OCI-LY3 (cell line): ENCODE results near the gene IFNG.

Experiments used
- H2AFZ ChIP-seq: fragments of 200-600, 300-600 bp; shearing (Covaris generic); 2 replicates; pipeline ENCODE4 v1.6.0; 2014; ENCODE audit warnings: antibody characterized with exemption, low read depth, low read length
- H3K27ac ChIP-seq: fragments of 200-600, 300-600 bp; sonication (generic); 2 replicates; pipeline ENCODE4 v1.5.1; 2014; ENCODE audit warnings: mild to moderate bottlenecking, low read length, moderate library complexity, mixed read lengths
- H3K27me3 ChIP-seq: fragments of 200-600, 300-600 bp; sonication (generic); 2 replicates; pipeline ENCODE4 v1.6.1; 2014; ENCODE audit warnings: low read depth, low read length, mixed read lengths
- H3K36me3 ChIP-seq: fragments of 200-600, 300-600 bp; sonication (generic); replicated peaks from 2 replicates; pipeline ENCODE3; 2014; ENCODE audit warnings: low read depth, low read length, mixed read lengths
- H3K4me1 ChIP-seq: fragments of 300-600, 200-600 bp; sonication (generic); 2 replicates; pipeline ENCODE4 v1.6.1; 2014; ENCODE audit warnings: low read length, mixed read lengths
- H3K4me2 ChIP-seq: fragments of 200-600, 300-600 bp; sonication (generic); 2 replicates; pipeline ENCODE4 v1.6.1; 2014; ENCODE audit warnings: low read length, mixed read lengths
- H3K4me3 ChIP-seq: fragments of 300-600, 200-600 bp; sonication (generic); 2 replicates; pipeline ENCODE4 v1.5.1; 2014; ENCODE audit warnings: antibody characterized with exemption, mild to moderate bottlenecking, low read length, moderate library complexity
- H3K79me2 ChIP-seq: fragments of 300-600, 200-600 bp; shearing (Covaris generic); 2 replicates; pipeline ENCODE4 v1.6.1; 2014; ENCODE audit warnings: mild to moderate bottlenecking, low read length, mixed read lengths
- H3K9ac ChIP-seq: fragments of 300-600, 200-600 bp; shearing (Covaris generic); 2 replicates; pipeline ENCODE4 v1.6.0; 2014; ENCODE audit warnings: mild to moderate bottlenecking, low read length, moderate library complexity
- H3K9me3 ChIP-seq: fragments of 200-600, 300-600 bp; shearing (Covaris generic); 2 replicates; pipeline ENCODE4 v1.6.1; 2014; ENCODE audit warnings: low read length, mixed read lengths; ENCODE audit not compliant: insufficient read depth
- H4K20me1 ChIP-seq: fragments of 200-600, 300-600 bp; sonication (generic); 2 replicates; pipeline ENCODE4 v1.6.1; 2016; ENCODE audit warnings: low read length, mixed read lengths; ENCODE audit not compliant: insufficient read depth
- CTCF ChIP-seq: fragments of 200-600, 300-600 bp; sonication (generic); IDR thresholded peaks from 2 replicates; pipeline ENCODE4 v1.5.1; 2014; ENCODE audit warnings: antibody characterized with exemption, low read length, low read depth
- EZH2phosphoT487 ChIP-seq: fragments of 200-600 bp; shearing (Covaris generic); IDR thresholded peaks from 2 replicates; pipeline ENCODE4 v1.6.1; 2018; ENCODE audit warnings: antibody characterized with exemption, mixed run types, low read depth

The IFNG gene

GRCh38 chr12:68148261-68148951 lies 11.1 kb downstream of the IFNG start:
- Histone ChIP-seq H3K79me2 (no peaks in the 10 kb centered on the region), H3K4me2 (no peak overlapping the region), H3K4me3 (no peak overlapping the region), H3K4me1 (no peaks in the 10 kb centered on the region), H3K9me3 (no peaks in the 10 kb centered on the region), H4K20me1 (no peaks in the 10 kb centered on the region), H3K27me3 (no peaks in the 10 kb centered on the region; the same call in none of the 2 replicates), H3K36me3 (no peaks in the 10 kb centered on the region), H3K27ac (no peak overlapping the region), H2AFZ (no peak overlapping the region), H3K9ac (no peak overlapping the region)
- TF ChIP-seq CTCF (no peak), EZH2phosphoT487 (no peak)

- H2AFZ ChIP-seq: no peak overlapping the region
- H3K27me3 ChIP-seq: no peaks in the 10 kb centered on the region
- no peak for TF ChIP-seq CTCF
- no peak for TF ChIP-seq EZH2phosphoT487
- no peak overlapping the region for H3K4me3 ChIP-seq
- no peaks in the 10 kb centered on the region for H3K79me2 ChIP-seq
- H3K27ac ChIP-seq: no peak overlapping the region
- no peaks in the 10 kb centered on the region for H3K9me3 ChIP-seq
- H3K9ac ChIP-seq: no peak overlapping the region
- no peak overlapping the region for H3K4me2 ChIP-seq
- H3K4me1 ChIP-seq: no peaks in the 10 kb centered on the region
- no peaks in the 10 kb centered on the region for H3K36me3 ChIP-seq
- no peaks in the 10 kb centered on the region for H4K20me1 ChIP-seq
Measured at GRCh38 chr12:68140556-68140955, 19.0 kb downstream of the IFNG start.

GRCh38 chr12:68139941-68140340 lies 19.6 kb downstream of the IFNG start:
- Histone ChIP-seq H3K4me2 (no peak overlapping the region), H3K9me3 (no peaks in the 10 kb centered on the region)

GRCh38 chr12:68139001-68139400 lies 20.5 kb downstream of the IFNG start:
- Histone ChIP-seq H3K27ac (no peak overlapping the region), H3K79me2 (no peaks in the 10 kb centered on the region)
- no peak for TF ChIP-seq CTCF
- no peak for TF ChIP-seq EZH2phosphoT487

More at GRCh38 chr12:68139941-68140340, 19.6 kb downstream of the IFNG start:
- no peaks in the 10 kb centered on the region for H4K20me1 ChIP-seq
- no peak overlapping the region for H3K27ac ChIP-seq
- TF ChIP-seq CTCF: no peak
- no peak overlapping the region for H2AFZ ChIP-seq
- H3K36me3 ChIP-seq: no peaks in the 10 kb centered on the region
- no peaks in the 10 kb centered on the region for H3K27me3 ChIP-seq
- H3K9ac ChIP-seq: no peak overlapping the region
- H3K4me3 ChIP-seq: no peak overlapping the region
- no peaks in the 10 kb centered on the region for H3K4me1 ChIP-seq
- no peaks in the 10 kb centered on the region for H3K79me2 ChIP-seq

More at GRCh38 chr12:68139001-68139400, 20.5 kb downstream of the IFNG start:
- Histone ChIP-seq H3K4me3 (no peak overlapping the region), H2AFZ (no peak overlapping the region), H3K4me1 (no peaks in the 10 kb centered on the region), H3K9me3 (no peaks in the 10 kb centered on the region), H4K20me1 (no peaks in the 10 kb centered on the region), H3K4me2 (no peak overlapping the region), H3K27me3 (no peaks in the 10 kb centered on the region), H3K36me3 (no peaks in the 10 kb centered on the region), H3K9ac (no peak overlapping the region)
